Vagina (tissue), 2 donors: Measurements from ENCODE around the gene MACIR.

Source experiments
- POLR2AphosphoS5 ChIP-seq, 2 donors: sonication (generic); formaldehyde crosslinking; IDR thresholded peaks; one replicate each; pipeline ENCODE4 v1.9.0; 2017; ENCODE audit warnings: antibody characterized with exemption in 2 of 2, mild to moderate bottlenecking in 2 of 2, low read depth in 1 of 2; ENCODE audit not compliant: insufficient read depth in 1 of 2
- TF ChIP-seq, protein P1 (sequence below), 3 experiments: fragments of 450-650 bp in 2 of 3; fragments of 200-600 bp in 1 of 3; sonication (generic) in 1 of 3; IDR thresholded peaks; one replicate each; pipeline ENCODE4 v1.5.1; 2017 to 2019; ENCODE audit warnings: antibody characterized with exemption in 3 of 3, mild to moderate bottlenecking in 2 of 3, moderate library complexity in 2 of 3

DNA sequence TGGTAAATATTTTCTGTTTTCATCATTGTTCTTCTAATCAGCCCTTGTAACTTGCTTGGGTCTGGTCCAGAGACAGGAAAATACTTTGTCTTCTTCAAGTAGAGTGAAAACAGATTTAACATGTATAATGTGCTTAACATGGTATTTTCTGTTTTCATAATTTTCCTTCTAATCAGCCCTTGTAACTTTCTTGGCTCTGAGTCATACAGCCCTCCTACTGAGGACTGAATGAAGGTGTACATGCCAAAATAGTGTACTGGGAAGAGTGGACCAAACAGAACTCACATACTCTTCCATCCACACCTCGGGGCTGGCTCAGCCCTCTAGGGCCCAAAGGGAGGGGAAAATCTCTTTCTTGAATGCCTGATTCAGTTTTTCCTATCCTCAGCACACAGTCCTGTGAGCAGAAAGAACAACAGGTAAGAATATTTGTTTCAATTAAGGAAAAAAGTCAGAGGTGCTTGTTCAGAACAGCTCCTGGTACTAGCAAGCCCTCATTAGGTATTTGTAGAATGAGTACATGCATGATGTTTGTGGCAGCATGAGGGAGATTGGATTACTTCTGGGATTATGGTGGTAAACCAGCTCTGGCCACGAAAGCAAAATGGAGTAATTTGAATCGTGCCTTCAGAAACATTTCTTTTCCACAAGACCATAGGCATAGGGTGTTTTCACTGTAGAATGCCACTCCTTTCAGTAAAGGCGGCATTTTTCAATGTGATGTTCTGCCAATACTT lies 24.2 kb upstream of the MACIR start:
- TF ChIP-seq, protein P1, sequence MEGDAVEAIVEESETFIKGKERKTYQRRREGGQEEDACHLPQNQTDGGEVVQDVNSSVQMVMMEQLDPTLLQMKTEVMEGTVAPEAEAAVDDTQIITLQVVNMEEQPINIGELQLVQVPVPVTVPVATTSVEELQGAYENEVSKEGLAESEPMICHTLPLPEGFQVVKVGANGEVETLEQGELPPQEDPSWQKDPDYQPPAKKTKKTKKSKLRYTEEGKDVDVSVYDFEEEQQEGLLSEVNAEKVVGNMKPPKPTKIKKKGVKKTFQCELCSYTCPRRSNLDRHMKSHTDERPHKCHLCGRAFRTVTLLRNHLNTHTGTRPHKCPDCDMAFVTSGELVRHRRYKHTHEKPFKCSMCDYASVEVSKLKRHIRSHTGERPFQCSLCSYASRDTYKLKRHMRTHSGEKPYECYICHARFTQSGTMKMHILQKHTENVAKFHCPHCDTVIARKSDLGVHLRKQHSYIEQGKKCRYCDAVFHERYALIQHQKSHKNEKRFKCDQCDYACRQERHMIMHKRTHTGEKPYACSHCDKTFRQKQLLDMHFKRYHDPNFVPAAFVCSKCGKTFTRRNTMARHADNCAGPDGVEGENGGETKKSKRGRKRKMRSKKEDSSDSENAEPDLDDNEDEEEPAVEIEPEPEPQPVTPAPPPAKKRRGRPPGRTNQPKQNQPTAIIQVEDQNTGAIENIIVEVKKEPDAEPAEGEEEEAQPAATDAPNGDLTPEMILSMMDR (IDR thresholded peaks at IDR 0.05), result no peak
- no peak for TF ChIP-seq POLR2AphosphoS5 (IDR thresholded peaks at IDR 0.05; ENCODE audit: insufficient read depth in 1 of 2, low read depth in 1 of 2)
